ACC112 (cell line): ENCODE results near the gene OPA3.

Experiments used
- H2AFZ ChIP-seq: fragments of 200-600 bp; sonication (generic); one replicate; pipeline ENCODE4 v1.6.0; 2017; ENCODE audit warnings: antibody characterized with exemption, low read length; ENCODE audit not compliant: unreplicated experiment
- H3K27ac ChIP-seq: fragments of 200-600 bp; sonication (generic); 2 replicates; pipeline ENCODE4 v1.5.1; 2014; ENCODE audit warnings: low read depth, mild to moderate bottlenecking, antibody characterized with exemption, low read length, moderate library complexity
- H3K27me3 ChIP-seq: fragments of 200-600 bp; sonication (generic); 2 replicates; pipeline ENCODE4 v1.6.1; 2014; ENCODE audit warnings: mild to moderate bottlenecking, antibody characterized with exemption, low read length, moderate library complexity, mixed read lengths; ENCODE audit not compliant: insufficient read depth
- H3K36me3 ChIP-seq: fragments of 200-600 bp; sonication (generic); 2 replicates; pipeline ENCODE4 v1.6.1; 2016; ENCODE audit warnings: mild to moderate bottlenecking, antibody characterized with exemption, low read length, moderate library complexity, mixed read lengths; ENCODE audit not compliant: insufficient read depth
- H3K4me1 ChIP-seq: fragments of 200-600 bp; sonication (generic); one replicate; pipeline ENCODE4 v1.6.1; 2016; ENCODE audit warnings: low read length, mixed read lengths; ENCODE audit not compliant: insufficient read depth, unreplicated experiment, control insufficient read depth
- H3K4me3 ChIP-seq: fragments of 200-600 bp; sonication (generic); 2 replicates; pipeline ENCODE4 v1.5.1; 2014; ENCODE audit warnings: mild to moderate bottlenecking, low read depth, low read length
- H3K79me2 ChIP-seq: fragments of 200-600 bp; sonication (generic); one replicate; pipeline ENCODE4 v1.6.0; 2016; ENCODE audit warnings: low read length; ENCODE audit not compliant: control insufficient read depth, unreplicated experiment, insufficient read depth

OPA3 gene

DNA sequence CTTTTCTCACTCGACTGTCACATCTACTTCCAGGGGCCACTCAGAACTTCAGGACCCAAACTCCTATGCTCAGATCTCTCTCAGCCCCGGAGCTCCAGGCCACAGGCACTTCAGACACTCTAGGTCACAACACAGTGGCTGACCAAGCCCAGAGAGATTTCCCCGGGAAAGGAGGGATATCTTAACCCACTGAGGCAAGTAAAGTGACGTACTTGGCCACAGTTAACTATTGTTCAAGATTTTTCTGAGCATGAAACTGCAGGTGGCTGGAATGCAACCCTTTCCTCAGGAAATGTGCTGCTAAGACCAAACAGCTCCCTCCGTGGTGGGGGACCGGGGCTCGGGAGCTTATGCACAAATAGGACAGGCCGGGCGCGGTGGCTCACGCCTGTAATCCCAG is 23.9 kb downstream of the OPA3 start:
- H3K27ac ChIP-seq: no peak overlapping the region
- no peaks in the 10 kb centered on the region for H3K4me1 ChIP-seq
- no peak overlapping the region for H2AFZ ChIP-seq
- no peaks in the 10 kb centered on the region for H3K36me3 ChIP-seq
- H3K4me3 ChIP-seq: no peak overlapping the region
- H3K79me2 ChIP-seq: no peaks in the 10 kb centered on the region
- no peaks in the 10 kb centered on the region for H3K27me3 ChIP-seq

- Histone ChIP-seq H3K27me3 (no peaks in the 10 kb centered on the region), H3K36me3 (no peaks in the 10 kb centered on the region), H3K4me3 (no peak overlapping the region), H3K27ac (no peak overlapping the region), H3K79me2 (no peaks in the 10 kb centered on the region), H2AFZ (no peak overlapping the region), H3K4me1 (no peaks in the 10 kb centered on the region)
Observed at GRCh38 chr19:45560038-45560437, 24.6 kb downstream of the OPA3 start.

GRCh38 chr19:45558399-45558878 is 26.2 kb downstream of the OPA3 start:
- H3K4me3 ChIP-seq: no peak overlapping the region
- no peaks in the 10 kb centered on the region for H3K79me2 ChIP-seq
- H3K36me3 ChIP-seq: no peaks in the 10 kb centered on the region
- no peaks in the 10 kb centered on the region for H3K27me3 ChIP-seq
- no peak overlapping the region for H2AFZ ChIP-seq
- no peak overlapping the region for H3K27ac ChIP-seq
- no peaks in the 10 kb centered on the region for H3K4me1 ChIP-seq

GRCh38 chr19:45556835-45557234 is 27.8 kb downstream of the OPA3 start:
- Histone ChIP-seq H3K36me3 (no peaks in the 10 kb centered on the region), H2AFZ (no peak overlapping the region), H3K27ac (no peak overlapping the region), H3K79me2 (no peaks in the 10 kb centered on the region), H3K4me1 (no peaks in the 10 kb centered on the region), H3K27me3 (no peaks in the 10 kb centered on the region), H3K4me3 (no peak overlapping the region)

DNA sequence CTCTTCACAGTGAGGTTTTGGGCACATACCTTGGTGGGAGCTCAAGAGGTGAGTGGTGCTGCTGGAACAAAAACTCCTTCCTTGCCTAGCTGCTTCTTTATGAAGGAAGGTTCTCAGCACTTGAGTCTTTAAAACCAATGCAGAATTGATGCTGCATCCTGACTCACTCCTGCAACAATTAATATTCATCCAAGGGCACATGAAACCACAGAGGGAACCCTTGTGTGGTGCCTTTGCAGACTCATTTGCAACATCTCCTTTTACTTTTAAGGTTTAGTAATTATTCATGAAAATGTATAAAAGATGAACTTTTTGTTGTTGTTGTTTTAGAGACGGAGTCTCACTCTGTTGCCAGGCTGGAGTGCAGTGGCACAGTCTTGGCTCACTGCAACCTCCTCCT is 30.1 kb downstream of the OPA3 start:
- no peaks in the 10 kb centered on the region for H3K79me2 ChIP-seq
- H3K4me1 ChIP-seq: no peaks in the 10 kb centered on the region
- no peaks in the 10 kb centered on the region for H3K27me3 ChIP-seq
- H3K27ac ChIP-seq: no peak overlapping the region
- no peak overlapping the region for H2AFZ ChIP-seq
- no peak overlapping the region for H3K4me3 ChIP-seq
- H3K36me3 ChIP-seq: no peaks in the 10 kb centered on the region

GRCh38 chr19:45553464-45553863 is 31.1 kb downstream of the OPA3 start:
- no peaks in the 10 kb centered on the region for H3K79me2 ChIP-seq
- H2AFZ ChIP-seq: no peak overlapping the region
- no peaks in the 10 kb centered on the region for H3K36me3 ChIP-seq
- H3K27me3 ChIP-seq: no peaks in the 10 kb centered on the region
- no peak overlapping the region for H3K4me3 ChIP-seq
- H3K4me1 ChIP-seq: no peaks in the 10 kb centered on the region
- H3K27ac ChIP-seq: no peak overlapping the region

DNA sequence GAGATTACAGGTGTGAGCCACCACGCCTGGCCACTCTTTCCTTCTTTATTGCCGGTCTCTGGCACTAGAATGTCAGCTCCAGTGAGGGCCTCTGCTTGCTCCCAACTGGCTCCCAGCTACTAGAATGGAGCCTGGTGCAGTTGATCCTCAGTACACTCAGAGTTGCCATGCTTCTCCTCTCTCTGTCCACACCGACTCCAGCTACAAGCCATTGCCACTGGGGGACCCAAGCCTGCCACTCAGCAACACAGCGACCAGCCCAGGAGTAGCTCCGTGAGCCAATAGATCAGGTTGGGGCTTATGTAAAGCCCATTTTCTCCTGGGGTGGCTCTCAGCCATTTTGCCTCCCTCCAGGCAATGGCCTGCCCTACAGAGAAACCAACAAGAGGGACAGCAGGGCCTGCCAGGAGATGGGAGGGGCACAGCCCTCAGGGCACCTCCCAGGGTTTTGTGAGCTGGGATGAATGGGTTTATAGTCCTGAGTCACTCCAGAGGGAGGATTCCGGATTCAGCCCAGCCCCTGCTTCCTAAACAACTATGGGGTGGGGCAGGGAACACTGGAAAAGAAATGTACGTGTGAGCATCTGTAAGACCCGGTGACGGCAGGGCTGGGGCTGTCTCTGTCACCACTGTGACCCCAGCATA is 36.5 kb downstream of the OPA3 start:
- Histone ChIP-seq H3K36me3 (no peaks in the 10 kb centered on the region), H2AFZ (no peak overlapping the region), H3K27ac (no peak overlapping the region)

GRCh38 chr19:45547211-45547770 is 37.3 kb downstream of the OPA3 start:
- no peak overlapping the region for H3K27ac ChIP-seq

More for the DNA sequence above, 36.5 kb downstream of the OPA3 start:
- Histone ChIP-seq H3K27me3 (no peaks in the 10 kb centered on the region), H3K4me3 (no peak overlapping the region), H3K79me2 (no peaks in the 10 kb centered on the region), H3K4me1 (no peaks in the 10 kb centered on the region)

DNA sequence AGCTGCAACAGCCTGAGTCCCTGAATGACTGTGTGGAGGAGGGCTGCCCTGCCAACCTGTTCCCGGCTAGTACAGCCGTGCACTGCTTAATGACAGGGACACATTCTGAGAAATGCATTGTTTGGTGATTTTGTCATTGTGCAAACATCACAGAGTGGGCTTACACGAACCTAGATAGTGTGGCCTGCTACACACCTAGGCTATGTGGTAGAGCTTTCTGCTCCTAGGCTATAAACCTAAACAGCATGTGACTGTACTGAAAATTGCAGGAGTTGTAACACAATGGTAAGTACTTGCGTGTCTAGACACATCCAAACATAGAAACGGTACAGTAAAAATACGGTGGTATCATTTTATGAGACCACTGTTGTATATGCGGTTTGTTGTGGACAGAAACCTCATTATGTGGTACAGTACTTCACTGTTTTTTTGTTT is 42.4 kb downstream of the OPA3 start:
- Histone ChIP-seq H3K27ac (no peak overlapping the region), H3K4me3 (no peak overlapping the region), H3K36me3 (no peaks in the 10 kb centered on the region), H3K79me2 (no peaks in the 10 kb centered on the region), H3K4me1 (no peaks in the 10 kb centered on the region), H2AFZ (no peak overlapping the region), H3K27me3 (no peaks in the 10 kb centered on the region)

More at GRCh38 chr19:45547211-45547770, 37.3 kb downstream of the OPA3 start:
- no peak overlapping the region for H2AFZ ChIP-seq
- H3K27me3 ChIP-seq: no peaks in the 10 kb centered on the region
- H3K4me3 ChIP-seq: no peak overlapping the region
- H3K4me1 ChIP-seq: no peaks in the 10 kb centered on the region
- no peaks in the 10 kb centered on the region for H3K36me3 ChIP-seq
- H3K79me2 ChIP-seq: no peaks in the 10 kb centered on the region

- H3K4me3 ChIP-seq: no peak overlapping the region
- H3K36me3 ChIP-seq: no peaks in the 10 kb centered on the region
- H3K4me1 ChIP-seq: no peaks in the 10 kb centered on the region
- no peak overlapping the region for H3K27ac ChIP-seq
- no peaks in the 10 kb centered on the region for H3K79me2 ChIP-seq
- no peaks in the 10 kb centered on the region for H3K27me3 ChIP-seq
- H2AFZ ChIP-seq: no peak overlapping the region
Observed at GRCh38 chr19:45539459-45539858, 45.1 kb downstream of the OPA3 start.

- Histone ChIP-seq H3K27me3 (no peaks in the 10 kb centered on the region), H3K4me1 (no peaks in the 10 kb centered on the region), H3K27ac (no peak overlapping the region), H3K36me3 (peaks cover 6% of the 10 kb centered on the region), H3K79me2 (no peaks in the 10 kb centered on the region), H2AFZ (no peak overlapping the region), H3K4me3 (no peak overlapping the region)
Observed at GRCh38 chr19:45531349-45531748, 53.3 kb downstream of the OPA3 start.
